ENCODE data around the gene SIRT2.

The SIRT2 gene

GRCh38 chr19:38869836-38870607 is 29.4 kb downstream of the SIRT2 start:
- Histone ChIP-seq H4K8ac (ENCODE audit: low read length) (peak overlapping the region; percentile 92), H2BK120ac (ENCODE audit: low read depth, low read length) (no peak overlapping the region), H3K9ac (ENCODE audit: low read length) (peak overlapping the region; percentile 71), H3K4me1 (ENCODE audit: control insufficient read depth, insufficient read depth, low read depth, low read length) (peaks cover 21% of the 10 kb centered on the region), H3K4me2 (ENCODE audit: low read length, poor library complexity, severe bottlenecking) (peak overlapping the region; percentile 62), H2AFZ (ENCODE audit: low read depth, low read length) (peak overlapping the region; percentile 32), H3K27ac (ENCODE audit: low read length, poor library complexity, severe bottlenecking) (no peak overlapping the region), H3K4me3 (ENCODE audit: insufficient read depth in 1 of 2, low read depth in 1 of 2, low read length in 2 of 2) (peak overlapping the region; percentile 42 to 80), H3K4ac (ENCODE audit: low read depth in 1 of 2, low read length in 2 of 2) (no peak overlapping the region), H3K14ac (ENCODE audit: low read length in 2 of 2) (peak overlapping the region in 1 of 2 experiments; percentile 44), H2BK12ac (ENCODE audit: low read length in 2 of 2) (peak overlapping the region in 1 of 2 experiments; percentile 55), H2BK15ac (ENCODE audit: low read depth, poor library complexity, severe bottlenecking) (no peak overlapping the region), H2BK5ac (ENCODE audit: low read depth, low read length, poor library complexity, severe bottlenecking) (no peak overlapping the region), H3K79me1 (replicated peaks; ENCODE audit: low read length, poor library complexity, severe bottlenecking) (no peaks in the 10 kb centered on the region), H3K36me3 (ENCODE audit: control insufficient read depth in 1 of 2, insufficient read depth in 2 of 2, low read depth in 1 of 2, low read length in 2 of 2) (peaks cover 0 to 3% of the 10 kb centered on the region in 2 experiments), H4K91ac (ENCODE audit: low read length) (no peak overlapping the region), H3K27me3 (ENCODE audit: control insufficient read depth in 1 of 2, insufficient read depth in 1 of 2, low read length in 2 of 2) (peaks cover 0 to 13% of the 10 kb centered on the region in 2 experiments), H2AK5ac (ENCODE audit: low read length, severe bottlenecking) (no peak overlapping the region), H3K18ac (ENCODE audit: low read depth in 1 of 2, low read length in 2 of 2) (peak overlapping the region; percentile 23 to 58), H3K9me3 (ENCODE audit: control insufficient read depth, low read length) (no peaks in the 10 kb centered on the region), H3K23ac (ENCODE audit: low read length in 2 of 2) (no peak overlapping the region)
- 27% methylated on average over 55 of the region's 62 CpGs for WGBS
- peak; percentile 65 for DNase-seq

GRCh38 chr19:38869160-38869835 is 30.1 kb downstream of the SIRT2 start:
- no peak overlapping the region for H2BK120ac ChIP-seq (ENCODE audit: low read depth, low read length)
- no peak overlapping the region for H4K91ac ChIP-seq (ENCODE audit: low read length)
- no peak overlapping the region for H3K14ac ChIP-seq (ENCODE audit: low read length in 2 of 2)
- H3K9ac ChIP-seq (ENCODE audit: low read length) = peak overlapping the region; percentile 71
- peaks cover 0 to 13% of the 10 kb centered on the region in 2 experiments for H3K27me3 ChIP-seq (ENCODE audit: control insufficient read depth in 1 of 2, insufficient read depth in 1 of 2, low read length in 2 of 2)
- DNase-seq = no peak
- H2BK15ac ChIP-seq (ENCODE audit: low read depth, poor library complexity, severe bottlenecking) = peak overlapping the region; percentile 63
- peak overlapping the region; percentile 62 for H3K4me2 ChIP-seq (ENCODE audit: low read length, poor library complexity, severe bottlenecking)
- no peaks in the 10 kb centered on the region for H3K79me1 ChIP-seq (replicated peaks; ENCODE audit: low read length, poor library complexity, severe bottlenecking)
- H2AK5ac ChIP-seq (ENCODE audit: low read length, severe bottlenecking) = no peak overlapping the region
- peak overlapping the region in 1 of 2 experiments; percentile 80 for H3K4me3 ChIP-seq (ENCODE audit: insufficient read depth in 1 of 2, low read depth in 1 of 2, low read length in 2 of 2)
- H4K8ac ChIP-seq (ENCODE audit: low read length) = peak overlapping the region; percentile 64
- no peak overlapping the region for H2BK5ac ChIP-seq (ENCODE audit: low read depth, low read length, poor library complexity, severe bottlenecking)
- H3K4me1 ChIP-seq (ENCODE audit: control insufficient read depth, insufficient read depth, low read depth, low read length) = peaks cover 21% of the 10 kb centered on the region
- H2AFZ ChIP-seq (ENCODE audit: low read depth, low read length) = peak overlapping the region; percentile 32
- H3K18ac ChIP-seq (ENCODE audit: low read depth in 1 of 2, low read length in 2 of 2) = peak overlapping the region; percentile 11 to 23
- H3K4ac ChIP-seq (ENCODE audit: low read depth in 1 of 2, low read length in 2 of 2) = no peak overlapping the region
- no peak overlapping the region for H3K23ac ChIP-seq (ENCODE audit: low read length in 2 of 2)
- WGBS = 41% methylated on average over 34 of the region's 34 CpGs
- H3K36me3 ChIP-seq (ENCODE audit: control insufficient read depth in 1 of 2, insufficient read depth in 2 of 2, low read depth in 1 of 2, low read length in 2 of 2) = peaks cover 0 to 3% of the 10 kb centered on the region in 2 experiments
- H2BK12ac ChIP-seq (ENCODE audit: low read length in 2 of 2) = peak overlapping the region in 1 of 2 experiments; percentile 45
- H3K9me3 ChIP-seq (ENCODE audit: control insufficient read depth, low read length) = no peaks in the 10 kb centered on the region
- H3K27ac ChIP-seq (ENCODE audit: low read length, poor library complexity, severe bottlenecking) = no peak overlapping the region

- H3K14ac ChIP-seq (ENCODE audit: low read length in 2 of 2) = no peak overlapping the region
- H2BK12ac ChIP-seq (ENCODE audit: low read length in 2 of 2) = no peak overlapping the region
- no peaks in the 10 kb centered on the region for H3K9me3 ChIP-seq (ENCODE audit: control insufficient read depth, low read length)
- WGBS = 89% methylated on average over 4 of the region's 6 CpGs
- no peak overlapping the region for H3K18ac ChIP-seq (ENCODE audit: low read depth in 1 of 2, low read length in 2 of 2)
- no peak overlapping the region for H3K4me2 ChIP-seq (ENCODE audit: low read length, poor library complexity, severe bottlenecking)
- H4K8ac ChIP-seq (ENCODE audit: low read length) = no peak overlapping the region
- H3K79me1 ChIP-seq (replicated peaks; ENCODE audit: low read length, poor library complexity, severe bottlenecking) = no peaks in the 10 kb centered on the region
- no peak overlapping the region for H3K23ac ChIP-seq (ENCODE audit: low read length in 2 of 2)
- no peak overlapping the region for H3K27ac ChIP-seq (ENCODE audit: low read length, poor library complexity, severe bottlenecking)
- H3K27me3 ChIP-seq (ENCODE audit: control insufficient read depth in 1 of 2, insufficient read depth in 1 of 2, low read length in 2 of 2) = peaks cover 0 to 13% of the 10 kb centered on the region in 2 experiments
- no peak overlapping the region for H2AK5ac ChIP-seq (ENCODE audit: low read length, severe bottlenecking)
- peaks cover 0 to 3% of the 10 kb centered on the region in 2 experiments for H3K36me3 ChIP-seq (ENCODE audit: control insufficient read depth in 1 of 2, insufficient read depth in 2 of 2, low read depth in 1 of 2, low read length in 2 of 2)
- no peak overlapping the region for H2AFZ ChIP-seq (ENCODE audit: low read depth, low read length)
- no peak overlapping the region for H2BK5ac ChIP-seq (ENCODE audit: low read depth, low read length, poor library complexity, severe bottlenecking)
- H3K4me3 ChIP-seq (ENCODE audit: insufficient read depth in 1 of 2, low read depth in 1 of 2, low read length in 2 of 2) = no peak overlapping the region
- no peak overlapping the region for H4K91ac ChIP-seq (ENCODE audit: low read length)
- no peak overlapping the region for H2BK15ac ChIP-seq (ENCODE audit: low read depth, poor library complexity, severe bottlenecking)
- no peak overlapping the region for H3K9ac ChIP-seq (ENCODE audit: low read length)
- H3K4me1 ChIP-seq (ENCODE audit: control insufficient read depth, insufficient read depth, low read depth, low read length) = peaks cover 21% of the 10 kb centered on the region
- H2BK120ac ChIP-seq (ENCODE audit: low read depth, low read length) = no peak overlapping the region
- H3K4ac ChIP-seq (ENCODE audit: low read depth in 1 of 2, low read length in 2 of 2) = no peak overlapping the region
- no peak for DNase-seq
Observed at GRCh38 chr19:38868551-38868950, 30.9 kb downstream of the SIRT2 start.

GRCh38 chr19:38867171-38867780 is 32.1 kb downstream of the SIRT2 start:
- DNase-seq = no peak
- H3K27me3 ChIP-seq (ENCODE audit: control insufficient read depth in 1 of 2, insufficient read depth in 1 of 2, low read length in 2 of 2) = peaks cover 0 to 13% of the 10 kb centered on the region in 2 experiments
- no peak overlapping the region for H3K23ac ChIP-seq (ENCODE audit: low read length in 2 of 2)
- H3K9me3 ChIP-seq (ENCODE audit: control insufficient read depth, low read length) = no peaks in the 10 kb centered on the region
- no peak overlapping the region for H3K4ac ChIP-seq (ENCODE audit: low read depth in 1 of 2, low read length in 2 of 2)
- H3K4me1 ChIP-seq (ENCODE audit: control insufficient read depth, insufficient read depth, low read depth, low read length) = peaks cover 21% of the 10 kb centered on the region
- H2BK5ac ChIP-seq (ENCODE audit: low read depth, low read length, poor library complexity, severe bottlenecking) = no peak overlapping the region
- H4K91ac ChIP-seq (ENCODE audit: low read length) = peak overlapping the region; percentile 72
- H3K79me1 ChIP-seq (replicated peaks; ENCODE audit: low read length, poor library complexity, severe bottlenecking) = no peaks in the 10 kb centered on the region
- no peak overlapping the region for H2BK12ac ChIP-seq (ENCODE audit: low read length in 2 of 2)
- H3K27ac ChIP-seq (ENCODE audit: low read length, poor library complexity, severe bottlenecking) = no peak overlapping the region
- H3K4me3 ChIP-seq (ENCODE audit: insufficient read depth in 1 of 2, low read depth in 1 of 2, low read length in 2 of 2) = no peak overlapping the region
- H2AFZ ChIP-seq (ENCODE audit: low read depth, low read length) = no peak overlapping the region
- H2BK120ac ChIP-seq (ENCODE audit: low read depth, low read length) = no peak overlapping the region
- no peak overlapping the region for H2BK15ac ChIP-seq (ENCODE audit: low read depth, poor library complexity, severe bottlenecking)
- H3K9ac ChIP-seq (ENCODE audit: low read length) = no peak overlapping the region
- peak overlapping the region; percentile 39 for H2AK5ac ChIP-seq (ENCODE audit: low read length, severe bottlenecking)
- peaks cover 0 to 3% of the 10 kb centered on the region in 2 experiments for H3K36me3 ChIP-seq (ENCODE audit: control insufficient read depth in 1 of 2, insufficient read depth in 2 of 2, low read depth in 1 of 2, low read length in 2 of 2)
- no peak overlapping the region for H3K18ac ChIP-seq (ENCODE audit: low read depth in 1 of 2, low read length in 2 of 2)
- no peak overlapping the region for H3K4me2 ChIP-seq (ENCODE audit: low read length, poor library complexity, severe bottlenecking)
- H3K14ac ChIP-seq (ENCODE audit: low read length in 2 of 2) = no peak overlapping the region
- WGBS = 88% methylated on average over 8 of the region's 10 CpGs
- no peak overlapping the region for H4K8ac ChIP-seq (ENCODE audit: low read length)

Measured in mesenchymal stem cell (in vitro differentiated cells and primary cell).